Skin epidermis (tissue), 12 donors: Measurements from ENCODE around the gene STRN4.
"Not testable (repeated sequence)": the region's sequence is repeated elsewhere in the genome, so short reads cannot be mapped to it uniquely, and the experiment has no call there.

Source experiments
- H3K27ac ChIP-seq, 21 experiments: fragments of 200-600 bp; sonication (generic) in 11 of 21; one replicate each; pipeline ENCODE4 v1.5.0; 2020; ENCODE audit warnings: mild to moderate bottlenecking in 3 of 21, inconsistent platforms in 2 of 21, moderate library complexity in 2 of 21
- H3K4me3 ChIP-seq, 7 experiments: fragments of 200-600 bp; sonication (generic) in 2 of 7; one replicate each; pipeline ENCODE4 v1.5.0; 2020; ENCODE audit warnings: inconsistent platforms in 2 of 7, mild to moderate bottlenecking in 2 of 7, moderate library complexity in 1 of 7

STRN4 gene

DNA sequence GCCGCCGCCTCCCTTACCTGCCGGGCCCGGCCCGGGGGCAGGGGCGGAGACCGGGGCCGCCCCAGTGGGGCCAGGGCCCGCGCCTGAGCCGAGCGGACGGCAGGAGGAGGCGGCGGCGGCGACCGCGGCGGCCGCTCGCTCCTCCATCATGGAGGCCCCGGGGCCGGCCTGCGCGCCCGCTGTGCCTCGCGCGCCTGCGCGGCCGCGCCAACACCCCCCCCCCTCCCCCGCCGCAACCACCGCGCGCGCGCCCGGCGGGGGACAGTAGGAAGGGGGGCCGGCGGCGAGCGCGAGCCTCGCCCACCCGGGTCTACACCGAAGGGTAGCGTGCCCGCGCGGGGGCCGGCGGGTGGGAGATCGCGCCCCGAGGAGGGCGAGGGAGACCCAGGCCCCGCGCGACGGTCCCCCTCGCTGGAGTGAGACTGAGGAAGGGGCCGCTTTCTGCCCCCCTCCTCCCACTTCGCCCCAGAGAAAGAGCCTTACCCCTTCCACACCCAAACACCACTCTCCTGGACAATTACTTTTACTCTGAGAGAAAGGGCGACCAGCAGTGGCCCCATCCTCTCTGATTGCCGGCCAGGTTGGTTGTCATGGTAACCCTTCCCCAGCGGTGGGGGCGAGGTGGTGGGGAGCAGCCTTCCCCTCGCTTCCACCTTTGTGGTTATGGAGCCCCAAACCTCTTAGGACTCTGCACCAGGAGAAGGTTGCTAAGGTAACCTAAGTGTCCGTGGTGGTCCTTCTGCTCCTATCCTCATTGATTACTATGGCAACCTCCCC is at the start of gene STRN4:
Gene STRN4, minus strand, starts transcription at position 170 of the 777 bp plus-strand sequence. Its CDS starts 20 bp downstream, at position 150.
- Histone ChIP-seq H3K4me3 (peak within 1 kb of the TSS; percentile 88 to 100 (median 98)), H3K27ac (peak within 1 kb of the TSS; percentile 85 to 99 (median 96))

GRCh38 chr19:46791944-46792343 is 45.7 kb upstream of the STRN4 start:
- Histone ChIP-seq H3K4me3 (no peak overlapping the region), H3K27ac (peak overlapping the region in 1 of 21 experiments; percentile 9)

- Histone ChIP-seq H3K4me3 (no peak overlapping the region), H3K27ac (peak overlapping the region in 2 of 21 experiments; percentile 3 to 94)
Observed at GRCh38 chr19:46789371-46789770, 43.1 kb upstream of the STRN4 start.

DNA sequence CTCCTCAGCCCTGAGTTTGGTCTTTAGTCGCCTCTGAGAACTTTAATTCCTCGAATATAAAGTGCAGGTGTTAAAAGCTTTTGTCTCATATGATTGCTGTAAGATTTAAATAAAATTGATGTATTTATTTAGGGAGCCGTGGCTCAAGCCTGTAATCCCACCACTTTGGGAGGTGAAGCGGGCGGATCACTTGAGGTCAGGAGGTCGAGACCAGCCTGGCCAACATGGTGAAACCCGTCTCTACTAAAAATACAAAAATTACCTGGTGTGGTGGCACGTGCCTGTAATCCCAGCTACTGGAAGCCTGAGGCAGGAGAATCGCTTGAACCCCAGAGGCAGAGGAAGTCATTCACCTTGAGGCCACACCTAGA is 42.7 kb upstream of the STRN4 start:
- Histone ChIP-seq H3K27ac (peak overlapping the region in 3 of 21 experiments; percentile 3 to 94 (median 17)), H3K4me3 (no peak overlapping the region)

GRCh38 chr19:46788262-46788967 is 42.2 kb upstream of the STRN4 start, which contains the start of gene SLC1A5:
Gene SLC1A5, minus strand, starts transcription at chr19:46788594. Its CDS starts 629 bp downstream, at chr19:46787965.
- Histone ChIP-seq H3K27ac (peak within 1 kb of the TSS; percentile 47 to 97 (median 90)), H3K4me3 (peak within 1 kb of the TSS; percentile 51 to 77 (median 63))

GRCh38 chr19:46787331-46788261 is 41.3 kb upstream of the STRN4 start:
- Histone ChIP-seq H3K27ac (peak overlapping the region; percentile 47 to 97 (median 90)), H3K4me3 (peak overlapping the region; percentile 51 to 77 (median 63))

GRCh38 chr19:46787040-46787330 is 40.7 kb upstream of the STRN4 start:
- H3K27ac ChIP-seq = peak overlapping the region; percentile 13 to 97 (median 90)
- peak overlapping the region; percentile 51 to 77 (median 63) for H3K4me3 ChIP-seq

DNA sequence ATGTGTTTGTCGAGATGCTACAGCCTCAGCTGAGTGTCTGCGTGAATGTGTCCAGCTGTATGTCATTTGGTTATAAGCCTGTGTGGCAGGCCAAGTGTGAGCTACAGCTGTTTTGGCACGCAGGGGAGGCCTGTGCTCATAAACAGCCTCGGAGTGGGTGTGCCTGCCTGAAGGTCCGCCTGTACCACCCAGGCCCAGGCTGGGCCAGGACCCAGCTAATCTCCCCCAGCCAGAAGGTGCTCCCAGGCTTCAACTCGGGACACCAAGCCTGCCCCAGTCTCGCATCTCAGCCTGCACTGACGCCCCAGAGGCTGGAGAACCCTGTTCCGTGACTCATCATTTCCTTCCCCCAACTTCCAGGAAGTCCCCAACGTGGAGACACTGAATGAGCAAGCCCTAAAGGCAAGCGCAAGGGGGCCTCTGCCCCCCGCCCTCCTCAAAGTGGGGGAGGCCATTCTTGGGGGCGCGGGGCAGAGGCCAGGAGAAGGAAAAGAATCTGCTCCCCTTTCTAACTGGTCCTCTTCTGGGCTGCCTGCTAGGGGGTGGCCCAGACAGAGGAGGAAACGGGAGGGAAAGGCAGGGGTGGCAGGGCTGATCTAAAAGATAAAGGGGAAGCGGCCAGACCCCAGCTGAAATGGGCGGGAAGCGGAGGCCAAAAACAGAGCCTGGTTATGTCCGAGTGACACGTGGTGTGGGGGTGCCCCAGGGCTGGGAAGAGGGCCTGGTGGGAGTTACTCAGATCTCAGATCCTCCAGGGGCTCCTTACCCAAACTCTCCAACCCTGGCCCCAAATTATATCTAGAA is 40.2 kb upstream of the STRN4 start:
- H3K27ac ChIP-seq = peak overlapping the region; percentile 13 to 97 (median 90)

GRCh38 chr19:46785980-46786235 is 39.7 kb upstream of the STRN4 start:
- H3K4me3 ChIP-seq = peak overlapping the region; percentile 51 to 77 (median 63)
- peak overlapping the region in 20 of 21 experiments; percentile 70 to 97 (median 90) for H3K27ac ChIP-seq

More for the DNA sequence above, 40.2 kb upstream of the STRN4 start:
- H3K4me3 ChIP-seq = peak overlapping the region; percentile 51 to 77 (median 63)

DNA sequence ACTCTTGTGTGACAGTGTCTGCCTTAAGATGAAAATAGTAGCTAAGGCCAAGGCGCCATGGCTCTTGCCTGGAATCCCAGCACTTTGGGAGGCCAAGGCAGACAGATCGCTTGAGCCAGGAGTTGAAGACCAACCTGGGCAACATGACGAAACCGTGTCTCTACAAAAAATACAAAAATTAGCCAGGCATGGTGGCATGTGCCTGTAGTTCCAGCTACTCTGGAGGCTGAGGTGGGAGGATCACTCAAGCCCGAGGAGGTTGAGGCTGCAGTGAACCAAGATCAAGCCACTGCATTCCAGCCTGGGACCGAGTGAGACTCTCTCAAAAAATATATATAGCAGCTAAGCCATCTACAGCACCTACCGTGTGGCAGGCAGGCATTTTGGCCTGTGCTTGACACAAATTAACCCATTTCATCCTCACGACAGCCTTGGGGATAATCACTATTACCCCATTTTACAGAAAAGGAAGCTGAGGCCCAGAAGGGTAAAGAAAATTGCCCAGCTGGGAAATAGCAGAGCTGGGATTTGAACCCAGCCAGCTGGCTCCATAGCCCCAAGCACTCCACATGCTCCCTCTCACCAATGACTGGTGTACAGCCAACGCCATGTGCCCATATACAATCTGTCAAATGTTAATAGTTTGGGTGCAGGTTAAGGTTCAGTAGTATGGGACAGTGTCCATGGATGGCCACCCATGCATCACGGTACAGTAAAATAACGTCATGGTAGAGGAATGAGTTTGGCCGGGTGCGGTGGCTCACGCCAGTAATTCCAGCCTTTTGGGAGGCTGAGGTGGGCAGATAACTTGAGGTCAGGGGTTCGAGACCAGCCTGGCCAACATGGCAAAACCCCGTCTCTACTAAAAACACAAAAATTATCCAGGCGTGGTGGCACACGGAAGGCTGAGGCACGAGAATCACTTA is 39.1 kb upstream of the STRN4 start:
- Histone ChIP-seq H3K27ac (peak overlapping the region in 20 of 21 experiments; percentile 70 to 97 (median 90)), H3K4me3 (peak overlapping the region; percentile 51 to 77 (median 63))

DNA sequence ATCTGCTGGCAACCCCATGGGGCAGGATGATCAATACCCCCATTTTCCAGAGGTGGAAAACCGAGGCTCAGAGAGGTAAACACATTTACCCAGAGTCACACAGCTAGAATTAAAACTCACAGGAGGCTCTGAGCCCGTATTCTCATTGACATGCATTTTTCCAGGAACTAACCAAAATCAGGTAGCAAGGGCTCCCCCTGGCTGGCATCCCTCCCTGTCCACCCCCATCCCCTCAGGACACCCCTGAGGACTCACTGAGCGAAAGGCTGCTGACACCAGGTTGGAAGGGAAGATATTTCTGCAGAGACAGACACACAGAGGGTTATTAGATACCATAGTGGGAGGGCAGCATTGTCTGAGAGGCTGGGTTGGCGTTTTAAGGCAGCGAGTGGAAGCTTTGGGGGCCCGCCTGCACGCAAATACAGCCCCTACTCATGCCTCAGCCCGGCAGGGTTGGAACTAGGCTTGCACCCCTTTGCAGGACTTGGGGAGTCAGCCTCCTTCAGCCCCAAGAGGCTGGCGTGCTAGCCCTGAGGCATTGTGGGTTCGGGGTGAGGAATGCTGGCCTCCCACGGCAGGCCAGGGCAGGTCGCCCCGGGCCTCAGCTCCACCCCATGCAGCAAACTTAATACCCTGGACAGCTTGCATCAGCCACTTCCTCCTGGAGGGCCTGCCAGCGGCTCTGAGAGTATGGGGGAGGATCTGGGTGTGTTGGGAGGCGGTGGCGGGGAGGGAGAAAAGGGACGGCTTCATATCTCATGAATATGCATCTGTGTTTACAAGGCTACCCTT is 38.2 kb upstream of the STRN4 start:
- H3K4me3 ChIP-seq = peak overlapping the region; percentile 13 to 77 (median 55)
- peak overlapping the region in 20 of 21 experiments; percentile 9 to 97 (median 89) for H3K27ac ChIP-seq

DNA sequence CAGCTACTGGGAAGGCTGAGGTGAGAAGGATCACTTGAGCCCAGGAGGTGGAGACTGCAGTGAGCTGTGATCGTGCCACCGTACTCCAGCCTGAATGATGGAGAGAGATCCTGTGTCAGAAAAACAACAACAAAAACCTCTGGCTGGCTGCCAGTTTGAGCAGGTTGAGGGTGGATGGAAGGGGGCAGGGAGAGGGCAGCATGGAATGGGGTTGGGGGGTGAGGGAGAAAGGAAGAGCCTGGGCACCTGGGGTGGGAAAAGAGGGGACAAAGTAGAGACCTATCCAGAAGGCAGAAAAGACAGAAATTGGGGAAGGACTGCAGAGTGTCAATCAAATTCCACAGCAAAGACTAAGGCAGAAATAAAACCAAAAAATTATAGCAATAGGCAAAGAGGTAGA is 37.4 kb upstream of the STRN4 start:
- H3K27ac ChIP-seq = peak overlapping the region in 12 of 21 experiments; percentile 9 to 97 (median 85)

GRCh38 chr19:46782355-46783019 is 36.2 kb upstream of the STRN4 start:
- Histone ChIP-seq H3K4me3 (no peak overlapping the region), H3K27ac (peak overlapping the region in 2 of 21 experiments; percentile 20 to 36)

More for the DNA sequence above, 37.4 kb upstream of the STRN4 start:
- peak overlapping the region in 2 of 7 experiments; percentile 8 to 69 for H3K4me3 ChIP-seq

DNA sequence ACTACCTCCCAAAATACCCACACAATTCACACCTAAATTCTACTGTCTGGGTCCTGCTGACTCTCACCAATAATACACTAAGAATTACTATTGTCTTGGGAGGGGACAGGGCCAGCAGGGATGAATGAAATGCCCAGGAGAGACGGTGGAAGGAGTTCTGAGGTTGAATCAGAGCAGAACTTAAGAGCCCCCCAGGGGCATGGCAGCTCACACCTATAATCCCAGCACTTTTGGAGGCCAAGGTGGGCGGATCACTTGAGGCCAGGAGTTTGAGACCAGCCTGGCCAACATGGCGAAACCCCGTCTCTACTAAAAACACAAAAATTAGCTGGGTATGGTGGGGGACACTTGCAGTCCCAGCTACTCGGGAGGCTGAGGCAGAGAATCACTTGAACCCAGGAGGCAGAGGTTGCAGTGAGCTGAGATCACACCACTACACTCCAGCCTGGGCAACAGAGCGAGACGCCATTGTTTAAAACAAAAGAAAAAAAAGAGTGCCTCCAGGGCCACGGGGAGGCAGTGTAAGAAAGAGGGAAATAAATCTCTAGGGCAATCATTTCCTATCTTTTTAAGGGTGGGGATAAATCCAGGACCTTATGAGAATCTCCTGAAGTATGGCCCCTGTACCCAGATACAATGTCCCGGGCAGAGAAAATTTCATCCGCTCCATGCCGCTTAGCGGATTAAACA is 31.9 kb upstream of the STRN4 start:
- not testable (repeated sequence) for H3K4me3 ChIP-seq
- H3K27ac ChIP-seq = peak overlapping the region in 5 of 21 experiments; percentile 1 to 40 (median 11)

GRCh38 chr19:46776927-46777911 is 31.0 kb upstream of the STRN4 start:
- H3K27ac ChIP-seq = peak overlapping the region in 1 of 21 experiments; percentile 11
- no peak overlapping the region for H3K4me3 ChIP-seq
